OCI-LY3 (cell line): ENCODE results near the gene KRT38.

ENCODE experiments used
- H2AFZ ChIP-seq: fragments of 200-600, 300-600 bp; shearing (Covaris generic); 2 replicates; pipeline ENCODE4 v1.6.0; 2014; ENCODE audit warnings: antibody characterized with exemption, low read depth, low read length
- H3K27ac ChIP-seq: fragments of 200-600, 300-600 bp; sonication (generic); 2 replicates; pipeline ENCODE4 v1.5.1; 2014; ENCODE audit warnings: mild to moderate bottlenecking, low read length, moderate library complexity, mixed read lengths
- H3K27me3 ChIP-seq: fragments of 200-600, 300-600 bp; sonication (generic); 2 replicates; pipeline ENCODE4 v1.6.1; 2014; ENCODE audit warnings: low read depth, low read length, mixed read lengths
- H3K36me3 ChIP-seq: fragments of 200-600, 300-600 bp; sonication (generic); replicated peaks from 2 replicates; pipeline ENCODE3; 2014; ENCODE audit warnings: low read depth, low read length, mixed read lengths
- H3K4me1 ChIP-seq: fragments of 300-600, 200-600 bp; sonication (generic); 2 replicates; pipeline ENCODE4 v1.6.1; 2014; ENCODE audit warnings: low read length, mixed read lengths
- H3K4me2 ChIP-seq: fragments of 200-600, 300-600 bp; sonication (generic); 2 replicates; pipeline ENCODE4 v1.6.1; 2014; ENCODE audit warnings: low read length, mixed read lengths
- H3K4me3 ChIP-seq: fragments of 300-600, 200-600 bp; sonication (generic); 2 replicates; pipeline ENCODE4 v1.5.1; 2014; ENCODE audit warnings: antibody characterized with exemption, mild to moderate bottlenecking, low read length, moderate library complexity
- H3K79me2 ChIP-seq: fragments of 300-600, 200-600 bp; shearing (Covaris generic); 2 replicates; pipeline ENCODE4 v1.6.1; 2014; ENCODE audit warnings: mild to moderate bottlenecking, low read length, mixed read lengths
- H3K9ac ChIP-seq: fragments of 300-600, 200-600 bp; shearing (Covaris generic); 2 replicates; pipeline ENCODE4 v1.6.0; 2014; ENCODE audit warnings: mild to moderate bottlenecking, low read length, moderate library complexity
- H3K9me3 ChIP-seq: fragments of 200-600, 300-600 bp; shearing (Covaris generic); 2 replicates; pipeline ENCODE4 v1.6.1; 2014; ENCODE audit warnings: low read length, mixed read lengths; ENCODE audit not compliant: insufficient read depth
- H4K20me1 ChIP-seq: fragments of 200-600, 300-600 bp; sonication (generic); 2 replicates; pipeline ENCODE4 v1.6.1; 2016; ENCODE audit warnings: low read length, mixed read lengths; ENCODE audit not compliant: insufficient read depth
- CTCF ChIP-seq: fragments of 200-600, 300-600 bp; sonication (generic); IDR thresholded peaks from 2 replicates; pipeline ENCODE4 v1.5.1; 2014; ENCODE audit warnings: antibody characterized with exemption, low read length, low read depth
- EZH2phosphoT487 ChIP-seq: fragments of 200-600 bp; shearing (Covaris generic); IDR thresholded peaks from 2 replicates; pipeline ENCODE4 v1.6.1; 2018; ENCODE audit warnings: antibody characterized with exemption, mixed run types, low read depth

The KRT38 gene

GRCh38 chr17:41403404-41404023 is 37.3 kb downstream of the KRT38 start:
- Histone ChIP-seq H2AFZ (no peak overlapping the region), H3K4me3 (no peak overlapping the region), H3K9me3 (no peaks in the 10 kb centered on the region), H3K4me1 (no peaks in the 10 kb centered on the region), H3K4me2 (no peak overlapping the region), H3K27ac (no peak overlapping the region), H3K79me2 (no peaks in the 10 kb centered on the region), H3K36me3 (no peaks in the 10 kb centered on the region), H4K20me1 (no peaks in the 10 kb centered on the region), H3K27me3 (peaks cover 13% of the 10 kb centered on the region), H3K9ac (no peak overlapping the region)
- TF ChIP-seq CTCF, result no peak
- no peak for TF ChIP-seq EZH2phosphoT487

- H3K36me3 ChIP-seq, result no peaks in the 10 kb centered on the region
- H3K27ac ChIP-seq, result no peak overlapping the region
- peaks cover 13% of the 10 kb centered on the region for H3K27me3 ChIP-seq
- no peaks in the 10 kb centered on the region for H4K20me1 ChIP-seq
- no peaks in the 10 kb centered on the region for H3K4me1 ChIP-seq
- H2AFZ ChIP-seq, result no peak overlapping the region
- no peak overlapping the region for H3K9ac ChIP-seq
- H3K9me3 ChIP-seq, result no peaks in the 10 kb centered on the region
- H3K4me3 ChIP-seq, result no peak overlapping the region
- H3K4me2 ChIP-seq, result no peak overlapping the region
- no peaks in the 10 kb centered on the region for H3K79me2 ChIP-seq
- TF ChIP-seq CTCF, result no peak
- TF ChIP-seq EZH2phosphoT487, result no peak
Measured at GRCh38 chr17:41402161-41402560, 38.6 kb downstream of the KRT38 start.

- no peak within 1 kb of the TSS for H3K4me3 ChIP-seq
- H3K4me1 ChIP-seq, result no peaks in the 10 kb centered on the region
- no peak within 1 kb of the TSS for H3K27ac ChIP-seq
- no peak within 1 kb of the TSS for H3K9ac ChIP-seq
- H3K9me3 ChIP-seq, result no peaks in the 10 kb centered on the region
- no peak for TF ChIP-seq EZH2phosphoT487
- no peak for TF ChIP-seq CTCF
- H3K79me2 ChIP-seq, result no peaks in the 10 kb centered on the region
- H3K4me2 ChIP-seq, result no peak within 1 kb of the TSS
- H2AFZ ChIP-seq, result no peak within 1 kb of the TSS
- H3K27me3 ChIP-seq, result peaks cover 15% of the 10 kb centered on the region
- H4K20me1 ChIP-seq, result no peaks in the 10 kb centered on the region
- no peaks in the 10 kb centered on the region for H3K36me3 ChIP-seq
Measured at GRCh38 chr17:41396996-41397660, 43.7 kb downstream of the KRT38 start, which contains the start of gene KRT31. Gene KRT31 (minus strand): TSS chr17:41397608. CDS start chr17:41397539, 69 bp downstream.

GRCh38 chr17:41396340-41396739 is 44.4 kb downstream of the KRT38 start:
- no peak overlapping the region for H3K4me3 ChIP-seq
- no peaks in the 10 kb centered on the region for H3K9me3 ChIP-seq
- H3K4me1 ChIP-seq, result no peaks in the 10 kb centered on the region
- no peaks in the 10 kb centered on the region for H3K36me3 ChIP-seq
- no peaks in the 10 kb centered on the region for H4K20me1 ChIP-seq
- H2AFZ ChIP-seq, result no peak overlapping the region
- peaks cover 21% of the 10 kb centered on the region for H3K27me3 ChIP-seq
- H3K9ac ChIP-seq, result no peak overlapping the region
- no peaks in the 10 kb centered on the region for H3K79me2 ChIP-seq
- no peak overlapping the region for H3K4me2 ChIP-seq
- H3K27ac ChIP-seq, result no peak overlapping the region
- no peak for TF ChIP-seq EZH2phosphoT487
- no peak for TF ChIP-seq CTCF
